Lung microvascular endothelial cell (primary cell): Measurements from ENCODE around the gene IL1RAPL1. TPM values are rescaled to one million over a fixed set of nuclear protein-coding genes. Genes with fewer than 3 reads are reported as not detected.

Experiments used
- DNase-seq, 2 donors: peaks; one replicate each; pipeline versions ENCODE4 v3.0.0 to v3.0.0-alpha.2; 2010; ENCODE audit warnings: low read depth in 2 of 2
- total RNA-seq: library from RNA; depleted of rRNA; stranded (reverse); fragments of >200 nt; gene quantifications from 2 replicates; pipeline ENCODE4 v1.2.1, GENCODE V29; 2014

The IL1RAPL1 gene
- total RNA-seq, 1 donor from 2014 or later, result not detected

DNA sequence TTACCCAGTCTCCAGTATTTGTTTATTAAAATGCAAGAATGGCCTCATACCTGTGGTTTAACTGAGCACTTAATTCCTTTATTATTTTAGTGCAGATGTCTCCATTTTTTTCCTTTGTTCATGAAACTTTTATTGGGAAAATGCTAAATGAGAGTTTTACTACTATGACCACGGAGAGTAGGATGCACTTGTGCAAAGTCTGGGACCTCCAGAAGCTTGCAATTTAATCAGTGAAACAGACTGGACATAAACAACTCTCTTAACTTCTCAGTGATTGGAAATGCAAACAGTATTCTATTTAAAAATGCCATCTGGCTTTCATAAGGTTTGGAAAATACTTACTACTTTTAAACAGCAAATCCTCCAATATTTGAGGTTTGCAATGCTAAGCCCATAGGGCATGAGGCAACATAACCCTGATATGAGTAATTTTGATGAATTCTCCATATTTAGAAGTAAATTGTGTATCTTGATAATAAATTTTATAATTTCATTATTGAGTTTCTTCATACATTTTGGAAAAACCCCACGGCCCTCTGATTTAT lies 909.5 kb downstream of the IL1RAPL1 start:
- no peak for DNase-seq

DNA sequence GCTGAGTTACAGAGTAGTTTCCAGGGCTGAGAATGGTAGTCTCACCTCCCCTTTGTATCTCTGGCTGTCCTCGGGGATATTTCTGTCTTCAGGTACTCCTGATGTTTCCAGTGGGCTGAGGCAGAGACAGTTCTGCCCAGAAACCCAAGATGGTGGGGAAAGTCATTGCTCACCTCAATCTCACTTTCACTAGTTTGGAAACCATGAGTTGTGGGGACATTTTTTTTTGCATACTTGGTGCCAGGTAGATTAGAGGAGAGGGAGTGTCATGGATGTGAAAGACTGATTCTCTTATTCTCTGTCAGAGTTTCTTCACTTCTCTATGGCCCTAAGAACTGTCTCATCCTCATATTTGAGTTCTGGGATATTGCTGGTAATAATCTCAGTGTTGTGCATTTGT lies 919.5 kb downstream of the IL1RAPL1 start:
- no peak for DNase-seq

DNA sequence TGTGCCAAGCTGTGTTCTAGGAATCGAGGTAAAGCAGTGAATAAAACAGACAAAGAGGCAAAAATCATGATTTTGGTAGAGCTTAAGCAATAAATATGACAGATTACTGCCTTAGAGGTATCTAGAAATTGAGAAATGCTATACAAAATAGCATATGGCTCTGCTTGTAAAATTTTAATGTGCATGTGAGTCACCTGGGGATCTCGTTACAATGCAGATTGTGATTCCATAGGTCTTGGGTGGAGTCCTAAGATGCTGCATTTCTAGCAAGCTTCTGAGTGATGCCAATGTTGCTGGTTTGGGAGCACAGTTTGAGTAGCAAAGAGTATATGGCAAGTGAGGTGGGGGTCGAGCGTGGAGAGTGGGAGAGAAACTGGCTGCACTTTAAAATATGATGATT lies 930.9 kb downstream of the IL1RAPL1 start:
- DNase-seq, result no peak

DNA sequence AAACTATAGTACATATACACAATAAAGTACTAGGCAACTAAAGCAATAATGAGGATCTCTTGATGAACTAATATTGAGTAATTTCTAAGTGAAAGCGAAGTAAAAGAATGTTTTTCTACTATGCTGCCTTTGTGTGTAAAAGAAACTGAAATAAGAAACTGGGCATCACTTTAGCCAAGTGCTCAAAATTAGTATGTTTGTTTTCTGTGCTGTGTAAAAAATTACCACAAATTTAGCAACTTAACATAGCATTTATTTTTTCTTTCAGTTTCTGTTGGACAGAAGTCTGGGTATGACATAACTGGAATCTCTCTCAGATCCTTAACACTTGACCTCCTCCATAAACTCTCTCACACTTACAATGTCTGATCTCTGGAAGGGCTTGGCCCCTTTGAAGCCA lies 941.0 kb downstream of the IL1RAPL1 start:
- DNase-seq, result no peak

DNA sequence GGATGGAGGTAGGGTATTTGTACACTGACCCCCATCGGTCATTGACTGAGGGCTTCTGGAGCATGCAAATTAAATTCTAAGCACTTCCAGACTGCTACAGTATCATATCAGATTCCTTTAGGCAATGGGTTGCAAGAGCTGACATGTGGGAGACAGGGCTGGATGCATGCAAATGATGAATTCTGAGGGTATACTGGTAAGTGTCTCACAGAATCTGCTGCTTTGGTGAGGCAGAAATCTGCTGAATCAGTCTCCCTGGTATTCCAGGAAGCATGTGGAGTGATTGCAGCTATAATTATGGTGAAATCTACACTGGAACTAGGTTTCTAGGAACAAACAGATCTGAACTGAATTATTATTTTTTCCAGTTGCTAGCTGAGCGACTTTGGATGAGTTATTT lies 943.3 kb downstream of the IL1RAPL1 start:
- DNase-seq, result no peak

DNA sequence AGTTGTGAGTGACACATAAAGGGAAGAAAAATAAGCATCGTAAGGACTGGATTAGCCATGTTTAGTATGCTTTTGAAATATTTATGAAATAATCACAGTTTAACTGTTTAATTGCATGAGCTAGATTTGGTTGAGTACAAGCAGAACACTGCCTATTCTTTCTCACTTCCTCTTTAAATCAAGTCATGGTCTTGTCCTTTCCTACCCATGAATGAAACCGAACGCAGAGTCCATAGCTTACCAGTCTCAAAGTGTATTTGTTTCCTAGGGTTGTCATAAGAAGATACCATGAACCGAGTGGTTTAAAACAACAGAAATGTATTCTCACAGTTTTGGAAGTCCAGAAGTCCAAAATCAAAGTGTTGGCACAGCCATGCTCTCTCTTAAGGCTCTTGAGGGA lies 944.1 kb downstream of the IL1RAPL1 start:
- no peak for DNase-seq

DNA sequence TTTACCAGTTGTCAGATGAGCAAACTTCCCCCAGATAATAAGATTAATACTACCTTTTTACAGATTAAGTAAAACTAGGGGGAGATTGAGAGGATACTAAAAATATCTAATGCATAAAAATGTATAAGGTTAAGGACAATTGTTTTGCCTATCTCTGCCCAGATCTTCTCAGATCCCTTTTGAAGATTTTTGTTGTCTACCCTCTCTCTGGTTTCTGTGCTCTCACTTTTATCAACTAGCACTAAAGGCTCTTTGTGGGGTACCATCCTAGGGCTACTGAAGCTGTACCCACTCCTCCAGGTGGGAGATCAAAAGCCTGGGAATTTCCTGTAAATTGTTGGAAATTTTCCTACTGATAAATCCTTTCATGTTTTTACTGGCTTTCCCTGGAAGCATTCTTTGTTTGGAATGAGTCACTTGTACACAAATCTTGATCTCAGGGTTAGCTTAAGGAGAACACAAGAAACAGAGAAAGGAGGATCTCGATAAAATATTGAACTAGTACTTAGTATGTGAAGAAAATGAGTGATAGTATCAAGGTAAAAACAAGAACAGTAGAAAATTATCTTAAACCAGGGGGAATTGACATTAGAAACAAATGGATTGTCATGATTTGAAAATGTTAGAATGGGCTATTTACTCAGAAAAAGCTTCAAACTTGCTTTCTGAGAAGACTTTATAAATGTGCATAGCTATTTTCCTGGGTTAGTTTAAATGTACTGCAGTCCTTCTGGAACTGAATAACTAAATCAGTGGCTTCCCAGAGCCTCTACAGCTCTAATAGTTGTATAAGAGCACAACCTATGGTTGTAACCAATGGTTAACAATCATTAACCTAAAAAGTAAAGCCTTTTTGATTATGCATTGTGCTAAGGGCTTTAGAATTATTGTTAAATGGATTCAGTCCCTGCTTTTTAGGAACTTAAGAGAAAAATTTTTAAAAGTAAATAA lies 948.2 kb downstream of the IL1RAPL1 start:
- peak in 1 of 2 donors; percentile 40 for DNase-seq

DNA sequence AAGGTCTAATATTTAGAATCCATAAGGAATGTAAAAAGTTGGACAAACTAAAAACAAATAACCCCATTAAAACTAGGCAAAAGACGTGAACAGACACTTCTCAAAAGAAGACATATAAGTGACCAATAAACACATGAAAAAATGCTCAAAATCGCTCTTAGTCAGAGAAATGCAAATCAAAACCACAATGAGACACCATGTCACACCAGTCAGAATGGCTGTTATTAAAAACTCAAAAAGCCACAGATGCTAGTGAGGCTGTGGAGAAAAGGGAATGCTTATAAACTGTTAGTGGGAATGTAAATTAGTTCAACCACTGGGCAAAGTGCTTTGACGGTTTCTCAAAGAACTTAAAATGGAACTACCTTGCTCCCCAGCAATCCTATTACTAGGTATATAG lies 953.8 kb downstream of the IL1RAPL1 start:
- no peak for DNase-seq

DNA sequence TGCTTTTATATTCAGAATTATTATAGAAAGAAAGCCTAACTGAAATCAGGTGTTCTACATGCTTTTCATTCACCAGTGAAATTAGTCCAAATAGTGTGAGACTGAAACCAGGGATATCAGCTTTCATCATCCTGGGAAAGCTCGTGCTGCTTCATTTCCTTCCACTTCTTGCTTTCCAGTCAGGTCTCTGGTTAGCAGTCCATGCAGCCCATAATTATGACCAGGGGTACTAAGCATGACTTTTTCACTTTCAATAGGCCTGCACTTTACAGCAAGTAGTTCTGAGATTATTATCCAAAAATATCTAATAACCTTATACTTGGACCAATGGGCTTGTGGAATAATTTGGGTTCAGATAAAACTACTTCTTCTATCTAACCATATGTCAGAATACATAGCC lies 954.9 kb downstream of the IL1RAPL1 start:
- DNase-seq, result peak in 1 of 2 donors; percentile 1

DNA sequence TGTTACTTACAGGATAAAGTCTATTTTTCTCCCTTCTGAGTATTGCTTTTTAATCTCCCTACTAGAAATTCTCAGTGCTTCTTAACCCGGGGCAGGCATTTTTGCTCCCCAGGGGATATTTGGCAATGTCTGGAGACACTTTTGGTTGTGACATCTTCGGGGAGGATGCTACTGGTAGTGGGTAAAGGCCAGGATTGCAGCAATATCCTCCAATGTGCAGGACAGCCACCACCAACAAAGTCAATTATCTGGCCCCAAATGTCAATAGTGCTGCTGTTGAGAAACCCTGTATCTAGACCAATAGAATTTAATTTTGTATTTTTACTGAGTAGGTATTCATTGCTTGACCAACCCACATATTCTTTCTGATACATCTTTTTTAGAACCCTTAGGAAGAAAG lies 958.6 kb downstream of the IL1RAPL1 start:
- no peak for DNase-seq

DNA sequence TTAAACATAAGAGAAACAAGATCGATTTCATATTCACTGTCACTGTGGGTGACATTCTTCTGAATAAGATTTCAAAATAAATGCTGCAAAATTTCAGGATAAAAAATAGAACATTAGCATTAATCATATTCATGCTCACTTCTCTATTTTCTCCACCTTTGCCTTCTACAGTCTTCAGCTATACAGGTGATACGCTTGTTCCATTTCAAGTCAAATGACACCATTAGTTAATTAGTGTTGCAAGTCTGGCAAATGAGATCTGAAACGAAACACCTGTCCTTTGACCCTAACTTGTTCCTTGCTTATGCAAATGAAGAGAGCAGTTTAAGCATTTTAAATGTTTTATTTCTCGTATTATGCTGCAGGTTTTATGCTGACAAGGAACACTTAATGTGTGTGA lies 960.6 kb downstream of the IL1RAPL1 start:
- no peak for DNase-seq

DNA sequence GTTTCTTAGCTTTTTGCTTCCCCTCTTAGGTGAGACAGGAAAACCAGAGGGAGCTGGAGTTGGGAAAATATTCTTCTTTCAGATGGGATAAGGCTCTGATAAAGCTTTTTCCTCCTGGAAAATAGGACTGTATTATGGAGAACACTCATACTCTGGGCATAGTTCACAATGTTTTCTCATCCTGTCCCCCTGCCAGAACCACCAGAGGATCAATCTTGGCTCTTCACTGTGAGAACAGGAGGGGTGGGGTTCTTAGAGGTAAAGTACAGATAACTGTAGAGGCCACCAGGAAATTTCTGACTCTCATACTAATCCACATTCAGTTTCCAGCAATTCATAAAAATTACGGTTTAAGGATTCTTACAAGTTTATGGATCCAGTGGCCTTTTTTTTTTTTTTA lies 966.3 kb downstream of the IL1RAPL1 start:
- DNase-seq, result no peak

DNA sequence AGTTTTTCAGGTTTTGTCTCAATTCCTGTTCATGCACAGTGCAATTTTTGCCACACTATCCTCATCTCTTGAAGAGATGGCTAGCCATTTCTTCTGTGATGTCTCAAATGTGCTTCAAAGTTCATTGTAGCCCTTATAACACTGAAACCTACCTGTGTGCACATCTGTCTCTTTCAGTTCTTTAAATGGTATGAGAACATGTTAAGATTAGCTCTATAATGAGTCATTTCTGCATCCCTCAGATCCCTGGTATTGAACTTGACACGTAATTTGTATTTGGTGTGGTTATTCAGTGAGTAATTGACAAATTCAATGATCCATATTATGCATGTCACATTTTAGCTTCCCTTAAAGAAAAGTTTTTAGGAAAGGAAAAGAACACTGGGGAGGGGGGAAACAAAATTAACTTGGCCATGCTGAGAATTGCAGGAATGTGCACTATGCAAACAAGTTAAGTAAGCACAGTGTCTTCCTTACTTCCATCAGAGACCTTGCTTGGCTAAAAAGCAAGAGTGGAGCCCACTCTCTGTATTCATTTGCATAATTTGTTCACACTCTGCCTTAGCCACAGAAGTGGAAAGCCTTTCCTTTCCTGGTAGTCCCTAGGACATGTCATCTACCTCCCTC lies 968.3 kb downstream of the IL1RAPL1 start:
- no peak for DNase-seq

DNA sequence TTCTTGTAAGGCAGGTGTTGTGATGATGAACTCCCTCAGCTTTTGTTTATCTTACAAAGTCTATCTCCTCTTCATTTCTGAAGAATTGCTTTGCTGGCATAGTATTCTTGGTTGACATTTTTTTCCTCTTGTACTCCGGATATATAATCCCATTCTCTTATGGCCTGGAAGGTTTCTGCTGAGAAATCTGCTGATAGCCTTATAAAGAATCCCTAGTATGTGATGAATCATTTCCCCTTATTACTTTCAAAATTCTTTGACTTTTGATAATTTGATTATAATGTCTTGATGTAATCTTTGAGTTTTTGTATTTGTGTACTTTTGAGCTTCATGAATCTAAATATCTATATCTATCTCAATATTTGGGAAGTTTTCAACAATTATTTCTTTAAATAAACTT lies 972.8 kb downstream of the IL1RAPL1 start:
- DNase-seq, result no peak

DNA sequence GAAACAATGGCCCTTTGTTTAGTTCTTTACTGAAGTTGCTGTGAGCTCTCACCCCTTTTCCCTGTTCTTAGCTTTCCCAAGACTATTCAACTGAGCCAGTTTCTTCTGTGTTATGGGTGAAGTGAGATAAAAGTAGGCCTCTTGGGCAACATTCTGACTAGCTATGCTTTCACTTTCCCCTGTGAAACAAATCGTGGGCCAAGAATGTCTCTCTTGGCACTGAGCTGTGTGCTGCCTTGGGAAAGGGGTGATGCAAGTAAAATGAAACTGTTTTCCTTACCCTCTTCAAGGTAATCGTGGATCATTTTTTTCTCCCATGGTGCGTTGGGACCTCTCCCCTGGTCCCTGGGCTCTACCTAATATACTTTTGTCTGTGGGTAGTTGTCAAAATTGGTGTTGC lies 974.2 kb downstream of the IL1RAPL1 start:
- DNase-seq, result no peak

DNA sequence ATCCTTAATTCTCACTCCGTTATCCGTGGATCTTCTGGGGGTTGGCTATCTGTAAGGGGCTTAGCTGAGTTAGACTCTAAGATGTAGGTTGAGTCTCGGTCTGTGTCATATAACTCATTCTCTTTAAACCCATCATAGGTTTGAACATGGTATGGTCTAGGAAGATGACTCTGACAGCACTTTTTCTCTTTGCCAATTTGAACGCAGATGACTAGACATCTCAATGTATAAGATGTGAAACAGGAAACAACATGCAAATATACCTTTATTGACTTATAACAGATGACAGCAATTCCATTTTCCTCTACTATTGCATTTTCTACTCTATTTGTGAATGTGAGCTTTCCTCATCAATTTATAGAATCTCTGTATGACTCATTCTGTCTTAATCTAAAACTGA lies 993.3 kb downstream of the IL1RAPL1 start:
- no peak for DNase-seq

DNA sequence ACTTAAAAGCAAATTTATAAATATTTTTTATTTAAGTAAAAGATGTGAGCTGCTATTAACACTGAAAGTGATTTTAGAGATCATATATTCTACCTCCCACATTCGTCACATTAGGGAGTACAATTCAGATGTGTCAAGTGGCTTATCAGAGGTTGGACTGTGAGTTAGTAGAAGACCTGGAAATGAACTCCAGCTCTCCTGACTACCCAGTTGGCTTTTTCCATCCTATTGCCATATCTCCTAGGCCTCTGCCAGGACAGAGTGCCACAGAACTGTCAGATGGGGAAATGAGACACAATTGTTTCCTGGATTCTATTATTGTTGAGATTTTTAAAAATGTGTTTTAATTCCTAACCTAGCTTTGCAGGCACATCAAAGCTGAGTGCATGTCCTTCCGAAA lies 994.0 kb downstream of the IL1RAPL1 start:
- peak; percentile 4 to 83 for DNase-seq

DNA sequence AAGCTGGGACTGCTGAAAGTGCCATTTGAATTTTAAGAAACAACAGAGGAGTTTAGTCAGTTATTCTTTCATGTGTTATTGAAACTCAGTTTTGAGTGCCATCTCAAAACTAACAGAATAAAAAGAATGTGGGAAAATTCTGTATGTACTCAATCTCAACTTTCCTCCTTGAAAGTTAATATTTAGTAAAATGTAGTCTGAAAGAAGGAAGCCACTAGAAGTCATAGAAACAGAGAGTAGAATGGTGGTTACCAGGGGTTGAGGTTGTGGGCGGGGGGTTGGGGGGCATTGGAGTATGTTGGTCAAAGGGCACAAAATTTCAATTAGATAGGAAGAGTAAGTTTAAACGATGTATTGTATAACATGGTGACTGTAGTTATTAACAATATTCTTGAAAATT lies 999.9 kb downstream of the IL1RAPL1 start:
- DNase-seq, result no peak

DNA sequence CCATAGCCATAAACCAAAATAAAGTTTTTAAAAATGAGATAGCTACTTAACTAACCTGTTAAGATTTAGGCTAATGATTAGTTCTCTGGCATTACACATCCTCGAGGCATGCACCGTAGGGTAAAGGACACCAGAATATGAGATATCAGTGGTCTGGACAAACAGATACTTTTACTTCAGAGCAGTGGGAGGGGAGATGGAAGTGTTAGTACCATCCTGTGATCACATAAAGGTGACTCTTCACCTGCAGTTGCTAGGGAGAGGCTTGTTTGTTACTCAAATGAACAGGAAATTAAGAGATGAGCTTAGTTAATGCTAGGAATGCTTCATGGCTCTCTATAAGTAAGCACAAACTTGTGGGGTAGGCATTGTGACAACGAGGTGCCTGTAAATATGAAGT lies 1003.7 kb downstream of the IL1RAPL1 start:
- no peak for DNase-seq

DNA sequence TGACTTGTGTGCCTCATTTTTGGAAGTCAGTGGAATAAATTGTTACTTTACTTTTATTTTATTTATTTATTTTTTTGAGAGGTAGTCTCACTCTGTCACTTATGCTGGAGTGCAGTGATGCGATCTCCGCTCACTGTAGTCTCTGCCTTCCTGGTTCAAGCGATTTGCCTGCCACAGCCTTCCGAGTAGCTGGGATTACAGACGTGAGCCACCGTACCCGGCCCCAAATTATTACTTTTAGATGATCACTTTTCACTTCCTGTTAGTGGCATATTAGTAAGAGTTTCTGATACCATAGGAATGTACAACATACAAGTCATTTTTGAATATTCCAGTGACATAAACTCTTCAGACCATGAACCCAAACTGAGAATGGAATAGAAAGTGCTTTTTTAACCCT lies 1017.1 kb downstream of the IL1RAPL1 start:
- no peak for DNase-seq

DNA sequence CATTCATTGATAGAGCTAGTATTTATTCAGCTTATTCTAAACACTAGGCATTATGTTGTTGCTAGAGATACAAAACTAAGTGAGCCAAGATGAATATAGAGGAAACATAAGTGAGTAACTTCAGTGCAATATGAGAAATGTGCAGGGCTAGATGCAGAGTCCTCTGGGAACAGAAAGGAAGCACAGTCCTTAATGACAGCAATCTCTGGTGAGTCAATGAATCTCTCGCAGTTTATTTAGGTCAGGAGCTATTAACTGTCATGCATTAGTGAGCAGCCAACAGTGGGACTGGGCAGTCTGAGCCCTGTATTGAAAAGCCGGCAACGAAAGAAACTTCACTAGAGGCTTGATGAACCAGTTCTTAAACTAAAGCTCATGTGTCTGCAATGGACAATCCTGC lies 1030.0 kb downstream of the IL1RAPL1 start:
- peak in 1 of 2 donors; percentile 44 for DNase-seq

DNA sequence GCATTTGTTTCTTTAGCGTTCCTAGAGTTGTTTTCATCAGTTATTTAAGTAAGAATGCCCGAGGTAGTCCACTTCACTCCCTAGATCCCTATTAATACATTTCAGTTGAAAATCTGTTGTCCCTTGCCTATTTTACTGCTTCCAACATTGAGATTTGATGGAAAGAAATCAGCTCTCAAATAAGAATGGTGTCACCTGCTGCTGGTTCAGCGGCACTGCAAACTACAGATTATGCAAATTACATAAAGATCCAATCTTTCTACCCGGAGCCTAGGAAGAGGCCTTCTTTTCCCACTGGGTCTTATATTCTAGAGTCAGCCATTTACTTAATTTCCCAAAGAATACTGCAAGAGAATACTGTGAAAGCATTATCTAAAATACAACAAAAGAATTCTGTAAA lies 1030.5 kb downstream of the IL1RAPL1 start:
- peak in 1 of 2 donors; percentile 23 for DNase-seq

DNA sequence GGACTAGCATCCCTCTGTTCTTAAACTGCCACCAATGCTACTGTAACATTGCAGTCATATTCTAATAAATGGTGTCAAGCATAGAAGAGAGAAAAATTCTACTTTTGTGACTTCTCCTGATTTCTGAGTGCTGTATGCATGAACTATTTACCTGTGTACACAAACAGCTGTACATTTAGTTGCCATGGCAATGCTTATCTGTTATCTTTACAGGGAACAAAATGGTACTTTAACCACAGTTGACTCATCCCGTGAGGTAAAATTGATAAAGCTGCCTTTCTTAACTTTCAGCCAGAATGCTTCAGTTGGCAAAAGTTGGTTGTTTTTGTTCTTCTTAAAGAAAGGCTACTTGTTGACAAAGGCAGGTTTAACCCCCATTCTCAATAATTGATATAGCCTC lies 1040.6 kb downstream of the IL1RAPL1 start:
- DNase-seq, result no peak
